Lung (tissue), 12 donors: Measurements from ENCODE around the gene DTD1. TPM values are rescaled to one million over a fixed set of nuclear protein-coding genes. Genes with fewer than 3 reads are reported as not detected.
A peak's percentile ranks its signal among the peaks of the same experiment; 100 is the strongest.

Source experiments
- ATAC-seq: fragments of 200-7000 bp; cut with Tn5 transposase; one replicate; pipeline ENCODE4 v1.9.1; 2020; ENCODE audit warnings: moderate number of reproducible peaks; ENCODE audit not compliant: insufficient read depth, low FRiP score
- DNase-seq, 3 donors: peaks; one replicate each; pipeline ENCODE4 v3.0.0-alpha.2; 2013 to 2017
- H3K27ac ChIP-seq, 2 donors: one replicate each; pipeline ENCODE4 v1.5.1; 2013; ENCODE audit warnings: mild to moderate bottlenecking in 2 of 2, moderate library complexity in 2 of 2, control low read depth in 1 of 2, inconsistent platforms in 1 of 2, low read depth in 1 of 2, low read length in 1 of 2
- H3K27me3 ChIP-seq, 3 donors: one replicate each; pipeline ENCODE4 v1.5.1; 2013; ENCODE audit warnings: low read length in 2 of 3; ENCODE audit not compliant: control insufficient read depth in 3 of 3, insufficient read depth in 3 of 3
- H3K36me3 ChIP-seq, 4 donors: one replicate each; pipeline ENCODE4 v1.5.1; 2013; ENCODE audit warnings: low read length in 4 of 4, mild to moderate bottlenecking in 1 of 4, moderate library complexity in 1 of 4; ENCODE audit not compliant: control insufficient read depth in 4 of 4, insufficient read depth in 4 of 4
- H3K4me1 ChIP-seq, 5 donors: one replicate each; pipeline ENCODE4 v1.5.1; 2013; ENCODE audit warnings: low read length in 5 of 5, mild to moderate bottlenecking in 2 of 5, moderate library complexity in 1 of 5; ENCODE audit not compliant: control insufficient read depth in 5 of 5, insufficient read depth in 5 of 5
- H3K4me3 ChIP-seq: one replicate; pipeline ENCODE4 v1.5.1; 2013; ENCODE audit warnings: mild to moderate bottlenecking, control low read depth, moderate library complexity
- H3K9ac ChIP-seq, 2 donors: one replicate each; pipeline ENCODE4 v1.5.1; 2013; ENCODE audit warnings: low read length in 2 of 2, control low read depth in 1 of 2; ENCODE audit not compliant: insufficient read depth in 1 of 2
- H3K9me3 ChIP-seq, 4 donors: one replicate each; pipeline ENCODE4 v1.5.1; 2013; ENCODE audit warnings: low read length in 3 of 4, mild to moderate bottlenecking in 1 of 4, moderate library complexity in 1 of 4; ENCODE audit not compliant: control insufficient read depth in 4 of 4, insufficient read depth in 3 of 4
- CTCF ChIP-seq: IDR thresholded peaks from 2 replicates; pipeline ENCODE4 v1.5.1; 2012; ENCODE audit warnings: mild to moderate bottlenecking; ENCODE audit errors: control extremely low read depth, extremely low read depth
- WGBS, 2 donors: extraction: QIAGEN DNeasy Blood & Tissue Kit; methylation state at CpG; one replicate each; pipeline ENCODE4 v1.1.7; 2013; 5-methylcytosine and 5-hydroxymethylcytosine counted together
- polyA plus RNA-seq, 2 donors: library from polyadenylated mRNA; stranded (reverse); fragments of 200-250 nt; gene quantifications; one replicate each; pipeline ENCODE4 v1.2.1, GENCODE V29; 2013
- total RNA-seq, 2 donors: library from RNA; depleted of rRNA in 1 of 2; stranded (reverse); fragments of >200 nt in 1 of 2; gene quantifications; one replicate each; pipeline ENCODE4 v1.2.1, GENCODE V29; 2014 to 2021
- donor health status: control.
- donor health status: control.
- donor health status: Bipolar disorder and iron deficiency.
- donor health status: healthy.
- donor health status: DM: yes; HTN: yes; CAD: no.

The DTD1 gene
- total and polyA plus RNA-seq, 4 donors: 17.4 to 39.2 (median 24.6) TPM

- Histone ChIP-seq H3K9ac (no peak overlapping the region), H3K36me3 (no peaks in the 10 kb centered on the region), H3K27me3 (no peaks in the 10 kb centered on the region), H3K4me3 (no peak overlapping the region), H3K27ac (no peak overlapping the region), H3K4me1 (no peaks in the 10 kb centered on the region), H3K9me3 (no peaks in the 10 kb centered on the region)
- peak; percentile 15 to 29 (median 20) for DNase-seq
- 61 to 72% methylated on average over 10 of the region's 10 CpGs for WGBS, 2 donors
- ATAC-seq: no peak
- no peak for TF ChIP-seq CTCF
These were observed 90.9 kb downstream of the DTD1 start for GRCh38 chr20:18678549-18679419.

GRCh38 chr20:18683839-18684238 is 96.0 kb downstream of the DTD1 start:
- ATAC-seq (no peak), DNase-seq (no peak)
- peaks cover 0 to 5% (median 0%) of the 10 kb centered on the region in 5 donors for H3K4me1 ChIP-seq
- no peak overlapping the region for H3K9ac ChIP-seq
- no peaks in the 10 kb centered on the region for H3K36me3 ChIP-seq
- no peaks in the 10 kb centered on the region for H3K27me3 ChIP-seq
- no peak overlapping the region for H3K27ac ChIP-seq
- no peaks in the 10 kb centered on the region for H3K9me3 ChIP-seq
- TF ChIP-seq CTCF: no peak
- H3K4me3 ChIP-seq: no peak overlapping the region

GRCh38 chr20:18684775-18685174 is 96.9 kb downstream of the DTD1 start:
- H3K27me3 ChIP-seq: no peaks in the 10 kb centered on the region
- H3K27ac ChIP-seq: no peak overlapping the region
- 97 to 99% methylated on average over 2 of the region's 2 CpGs for WGBS, 2 donors
- H3K4me1 ChIP-seq: peaks cover 0 to 7% (median 0%) of the 10 kb centered on the region in 5 donors
- no peaks in the 10 kb centered on the region for H3K9me3 ChIP-seq
- no peak for DNase-seq
- H3K36me3 ChIP-seq: no peaks in the 10 kb centered on the region
- no peak overlapping the region for H3K9ac ChIP-seq
- no peak for TF ChIP-seq CTCF
- H3K4me3 ChIP-seq: no peak overlapping the region
- no peak for ATAC-seq
